ENCODE results near the gene SLC4A5.

The SLC4A5 gene

GRCh38 chr2:74264281-74264680, 78.9 kb downstream of the SLC4A5 start:
- no peak for DNase-seq (ENCODE audit: low read depth)
- H3K4me3 ChIP-seq (ENCODE audit: low read depth, low read length): no peak overlapping the region
- TF ChIP-seq CTCF (IDR thresholded peaks at IDR 0.05; ENCODE audit: control insufficient read depth, extremely low read depth, insufficient read depth): no peak

- DNase-seq (ENCODE audit: low read depth): no peak
- TF ChIP-seq CTCF (IDR thresholded peaks at IDR 0.05; ENCODE audit: control insufficient read depth, extremely low read depth, insufficient read depth): no peak
Observed at GRCh38 chr2:74262681-74263080, 80.5 kb downstream of the SLC4A5 start.

GRCh38 chr2:74261204-74261864, 81.9 kb downstream of the SLC4A5 start:
- peak; percentile 48 for TF ChIP-seq CTCF (IDR thresholded peaks at IDR 0.05; ENCODE audit: control insufficient read depth, extremely low read depth, insufficient read depth)
- H3K4me3 ChIP-seq (ENCODE audit: low read depth, low read length): no peak overlapping the region
- DNase-seq (ENCODE audit: low read depth): no peak

More at GRCh38 chr2:74262681-74263080, 80.5 kb downstream of the SLC4A5 start:
- no peak overlapping the region for H3K4me3 ChIP-seq (ENCODE audit: low read depth, low read length)

GRCh38 chr2:74260495-74260894, 82.7 kb downstream of the SLC4A5 start:
- no peak overlapping the region for H3K4me3 ChIP-seq (ENCODE audit: low read depth, low read length)
- DNase-seq (ENCODE audit: low read depth): no peak
- TF ChIP-seq CTCF (IDR thresholded peaks at IDR 0.05; ENCODE audit: control insufficient read depth, extremely low read depth, insufficient read depth): no peak

- no peak for TF ChIP-seq CTCF (IDR thresholded peaks at IDR 0.05; ENCODE audit: control insufficient read depth, extremely low read depth, insufficient read depth)
- H3K4me3 ChIP-seq (ENCODE audit: low read depth, low read length): no peak overlapping the region
- no peak for DNase-seq (ENCODE audit: low read depth)
Observed at GRCh38 chr2:74259733-74260132, 83.5 kb downstream of the SLC4A5 start.

- no peak overlapping the region for H3K4me3 ChIP-seq (ENCODE audit: low read depth, low read length)
- no peak for TF ChIP-seq CTCF (IDR thresholded peaks at IDR 0.05; ENCODE audit: control insufficient read depth, extremely low read depth, insufficient read depth)
- no peak for DNase-seq (ENCODE audit: low read depth)
Observed at GRCh38 chr2:74259191-74259590, 84.0 kb downstream of the SLC4A5 start.

- TF ChIP-seq CTCF (IDR thresholded peaks at IDR 0.05; ENCODE audit: control insufficient read depth, extremely low read depth, insufficient read depth): no peak
- DNase-seq (ENCODE audit: low read depth): no peak
- no peak overlapping the region for H3K4me3 ChIP-seq (ENCODE audit: low read depth, low read length)
Observed at GRCh38 chr2:74255660-74256213, 87.5 kb downstream of the SLC4A5 start.
